ENCODE results near the gene IFITM5.

GRCh38 chr11:334264-334994 is 35.1 kb upstream of the IFITM5 start:
- TF ChIP-seq CTCF (IDR thresholded peaks at IDR 0.05) (no peak), POLR2A (IDR thresholded peaks at IDR 0.05) (no peak)
